Endothelial cell of umbilical vein (primary cell): ENCODE data around the gene IQCH. TPM values are rescaled to one million over a fixed set of nuclear protein-coding genes. Genes with fewer than 3 reads are reported as not detected.

Experiments used
- BruUV-seq: library from RNA; stranded (reverse); fragments of 400-500 nt; replicated peaks from 2 replicates; lab custom pipeline; 2021; lab: Mats Ljungman, UMichigan
- CTCF ChIA-PET: fragments of 300-600, 350-600 bp; sonication (Branson Sonifier 250); formaldehyde crosslinking; loops from one replicate; lab custom pipeline; 2021; ENCODE audit warnings: antibody characterized with exemption, inconsistent platforms; lab: Charles Lee
- POLR2A ChIA-PET: fragments of 300-600, 350-600 bp; sonication (Branson Sonifier 250); formaldehyde crosslinking; loops from one replicate; lab custom pipeline; 2021; ENCODE audit warnings: antibody characterized with exemption, inconsistent platforms; lab: Charles Lee
- DNase-seq: peaks from one replicate; pipeline ENCODE4 v3.0.0-alpha.2; 2011; ENCODE audit warnings: low read depth, low spot score
- FAIRE-seq: peaks from 2 replicates; lab custom pipeline; 2011; peaks lifted over from hg19 to GRCh38; lab: Jason Lieb, UNC
- H2AFZ ChIP-seq: 2 replicates; pipeline ENCODE4 v1.6.0; 2012; ENCODE audit warnings: low read depth, low read length, control low read depth, inconsistent platforms
- H3K27ac ChIP-seq: 2 replicates; pipeline ENCODE4 v1.5.1; 2011; ENCODE audit warnings: low read depth, mild to moderate bottlenecking, control low read depth, low read length, moderate library complexity; ENCODE audit not compliant: insufficient read depth
- H3K27me3 ChIP-seq, 2 experiments: 2 replicates each; pipeline versions ENCODE4 v1.6.0 to v1.6.1; 2011; ENCODE audit warnings: low read length in 2 of 2, mixed read lengths in 1 of 2; ENCODE audit not compliant: control insufficient read depth in 2 of 2, insufficient read depth in 2 of 2
- H3K36me3 ChIP-seq, 2 experiments: 2 replicates in 1 of 2; 3 replicates in 1 of 2; pipeline ENCODE4 v1.5.1; 2011; ENCODE audit warnings: low read length in 2 of 2, mild to moderate bottlenecking in 1 of 2, moderate library complexity in 1 of 2; ENCODE audit not compliant: control insufficient read depth in 2 of 2, insufficient read depth in 2 of 2; ENCODE audit errors: extremely low read depth in 1 of 2
- H3K4me1 ChIP-seq: 3 replicates; pipeline ENCODE4 v1.5.1; 2011; ENCODE audit warnings: mild to moderate bottlenecking, low read length; ENCODE audit not compliant: control insufficient read depth, insufficient read depth; ENCODE audit errors: extremely low read depth
- H3K4me2 ChIP-seq: 2 replicates; pipeline ENCODE4 v1.6.1; 2011; ENCODE audit warnings: low read length, control low read depth, mixed read lengths; ENCODE audit not compliant: insufficient read depth
- H3K4me3 ChIP-seq, 3 experiments: fragments of 200-600 bp in 1 of 3; sonication (generic), shearing (Covaris generic) in 1 of 3; replicated peaks in 1 of 3; 2 replicates each; pipeline ENCODE4 v1.5.1; 2011 to 2016; ENCODE audit warnings: control low read depth in 3 of 3, low read length in 3 of 3, mild to moderate bottlenecking in 2 of 3, inconsistent platforms in 1 of 3, low read depth in 1 of 3, moderate library complexity in 1 of 3; ENCODE audit not compliant: insufficient read depth in 1 of 3
- H3K79me2 ChIP-seq: 2 replicates; pipeline ENCODE4 v1.6.0; 2012; ENCODE audit warnings: low read length, inconsistent platforms; ENCODE audit not compliant: control insufficient read depth, insufficient read depth
- H3K9ac ChIP-seq: replicated peaks from 2 replicates; pipeline ENCODE3; 2011; ENCODE audit warnings: low read length, control low read depth; ENCODE audit not compliant: insufficient read depth; ENCODE audit errors: extremely low read depth
- H3K9me1 ChIP-seq: replicated peaks from 3 replicates; pipeline ENCODE4 v1.6.0; 2011; ENCODE audit warnings: mild to moderate bottlenecking, low read length; ENCODE audit not compliant: control insufficient read depth, insufficient read depth; ENCODE audit errors: extremely low read depth
- H3K9me3 ChIP-seq: replicated peaks from 2 replicates; pipeline ENCODE4 v1.5.1; 2012; ENCODE audit warnings: low read length, inconsistent platforms; ENCODE audit not compliant: control insufficient read depth, insufficient read depth
- H4K20me1 ChIP-seq: replicated peaks from 2 replicates; pipeline ENCODE3; 2011; ENCODE audit warnings: mild to moderate bottlenecking, low read length; ENCODE audit not compliant: control insufficient read depth, insufficient read depth; ENCODE audit errors: extremely low read depth
- EZH2 ChIP-seq: IDR thresholded peaks from 2 replicates; pipeline ENCODE4 v1.6.1; 2012; ENCODE audit warnings: borderline replicate concordance, low read depth, mild to moderate bottlenecking, moderate library complexity, low read length, inconsistent platforms; ENCODE audit not compliant: severe bottlenecking
- FOS ChIP-seq: IDR thresholded peaks from 2 replicates; pipeline ENCODE4 v1.6.1; 2011; ENCODE audit warnings: mild to moderate bottlenecking, low read length, moderate library complexity, borderline replicate concordance; ENCODE audit not compliant: insufficient read depth
- GATA2 ChIP-seq: IDR thresholded peaks from 2 replicates; pipeline ENCODE4 v1.7.0; 2011; ENCODE audit warnings: low read depth, mild to moderate bottlenecking, moderate library complexity, mixed read lengths, low read length; ENCODE audit not compliant: insufficient read length, insufficient read depth
- JUN ChIP-seq: IDR thresholded peaks from 2 replicates; pipeline ENCODE4 v1.6.1; 2011; ENCODE audit warnings: borderline replicate concordance, low read depth; ENCODE audit not compliant: insufficient read length, insufficient read depth
- MYC ChIP-seq: IDR thresholded peaks from one replicate; pipeline ENCODE4 v1.6.1; 2011; ENCODE audit warnings: mild to moderate bottlenecking, low read depth, low read length
- POLR2A ChIP-seq: IDR thresholded peaks from 2 replicates; pipeline ENCODE4 v1.6.1; 2012; ENCODE audit warnings: low read depth, mild to moderate bottlenecking, control low read depth, low read length
- POLR2AphosphoS5 ChIP-seq: IDR thresholded peaks from 2 replicates; pipeline ENCODE4 v1.6.1; 2012; ENCODE audit warnings: low read depth, mild to moderate bottlenecking, control low read depth, low read length, moderate library complexity; ENCODE audit not compliant: insufficient read depth
- dilution Hi-C: fragments of 300-500 bp; cut with MboI; formaldehyde crosslinking; loops from one replicate; pipeline ENCODE4 v1.15.0; 2019; ENCODE audit warnings: low sequenced_read_pairs; ENCODE audit not compliant: extremely low pct_ligation_motif_present
- intact Hi-C: fragments of 100-400 bp; cut with micrococcal nuclease; formaldehyde crosslinking; loops from one replicate; pipeline ENCODE4 v1.10.0; 2022
- polyA plus RNA-seq, 4 experiments: library from polyadenylated mRNA; depleted of rRNA in 3 of 4; stranded (reverse) in 3 of 4; unstranded in 1 of 4; fragments of >200 nt; gene quantifications; 2 replicates each; pipeline versions ENCODE4 v1.2.1 to v1.2.3, GENCODE V29; 2011 to 2012; ENCODE audit warnings: missing spikeins in 1 of 4
- total RNA-seq: library from RNA; stranded (reverse); gene quantifications from 2 replicates; pipeline ENCODE4 v1.2.3, GENCODE V29; 2021
- TF ChIP-seq, protein P1 (sequence below): IDR thresholded peaks from 2 replicates; pipeline ENCODE4 v1.6.1; 2011; ENCODE audit not compliant: insufficient read depth, insufficient read length
- TF ChIP-seq, protein P2 (sequence below), 2 donors: IDR thresholded peaks; 1 replicate in 1 of 2; 2 replicates in 1 of 2; pipeline ENCODE4 v1.5.1; 2011; ENCODE audit warnings: low read length in 2 of 2, mild to moderate bottlenecking in 2 of 2, moderate library complexity in 2 of 2, control low read depth in 1 of 2, inconsistent platforms in 1 of 2, low read depth in 1 of 2; ENCODE audit not compliant: insufficient read depth in 1 of 2; ENCODE audit errors: extremely low read depth in 1 of 2

IQCH gene
- total and polyA plus RNA-seq, 2 donors (not counting 3 experiments of a cell fraction or from before 2014, with no cell fraction given), result 0.29 to 0.51 TPM

DNA sequence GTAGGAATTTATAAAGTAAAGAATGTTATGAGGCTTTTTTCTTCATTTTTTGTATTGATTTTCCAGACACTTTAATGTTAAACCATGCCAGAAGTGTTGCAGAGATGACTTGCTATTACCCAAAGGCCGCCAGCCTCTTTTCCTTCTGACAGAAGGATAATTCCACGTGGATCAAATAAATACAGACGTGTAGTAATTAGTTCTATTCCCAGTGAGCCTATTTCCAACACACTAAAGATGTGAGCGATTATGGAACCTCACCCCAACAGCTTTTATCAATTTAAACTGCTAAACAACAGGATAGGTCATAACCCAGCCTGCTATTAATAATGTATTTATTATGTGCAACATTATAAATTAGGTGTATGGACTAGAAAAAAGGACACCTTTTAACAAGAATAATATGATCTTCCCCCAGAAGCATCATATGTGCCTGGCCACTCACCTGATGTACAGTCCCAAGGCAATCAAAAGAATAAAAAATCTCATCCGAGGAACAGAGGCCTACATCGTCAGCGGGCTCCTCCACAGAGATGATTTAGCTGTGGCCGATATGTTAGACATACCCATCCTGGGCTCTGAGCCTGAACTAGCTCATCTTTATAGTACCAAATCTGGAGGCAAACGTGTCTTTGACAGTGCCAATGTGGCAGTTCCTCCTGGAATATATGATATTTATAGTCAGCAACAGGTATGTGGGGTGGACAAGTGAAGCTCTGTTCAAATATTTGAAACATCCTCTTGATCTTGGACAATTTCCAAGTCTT is 140.5 kb downstream of the IQCH start:
- TF ChIP-seq JUN, result no peak
- no peak for TF ChIP-seq EZH2
- TF ChIP-seq POLR2AphosphoS5, result no peak
- TF ChIP-seq, protein P1, sequence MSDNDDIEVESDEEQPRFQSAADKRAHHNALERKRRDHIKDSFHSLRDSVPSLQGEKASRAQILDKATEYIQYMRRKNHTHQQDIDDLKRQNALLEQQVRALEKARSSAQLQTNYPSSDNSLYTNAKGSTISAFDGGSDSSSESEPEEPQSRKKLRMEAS, result no peak
- TF ChIP-seq, protein P2, sequence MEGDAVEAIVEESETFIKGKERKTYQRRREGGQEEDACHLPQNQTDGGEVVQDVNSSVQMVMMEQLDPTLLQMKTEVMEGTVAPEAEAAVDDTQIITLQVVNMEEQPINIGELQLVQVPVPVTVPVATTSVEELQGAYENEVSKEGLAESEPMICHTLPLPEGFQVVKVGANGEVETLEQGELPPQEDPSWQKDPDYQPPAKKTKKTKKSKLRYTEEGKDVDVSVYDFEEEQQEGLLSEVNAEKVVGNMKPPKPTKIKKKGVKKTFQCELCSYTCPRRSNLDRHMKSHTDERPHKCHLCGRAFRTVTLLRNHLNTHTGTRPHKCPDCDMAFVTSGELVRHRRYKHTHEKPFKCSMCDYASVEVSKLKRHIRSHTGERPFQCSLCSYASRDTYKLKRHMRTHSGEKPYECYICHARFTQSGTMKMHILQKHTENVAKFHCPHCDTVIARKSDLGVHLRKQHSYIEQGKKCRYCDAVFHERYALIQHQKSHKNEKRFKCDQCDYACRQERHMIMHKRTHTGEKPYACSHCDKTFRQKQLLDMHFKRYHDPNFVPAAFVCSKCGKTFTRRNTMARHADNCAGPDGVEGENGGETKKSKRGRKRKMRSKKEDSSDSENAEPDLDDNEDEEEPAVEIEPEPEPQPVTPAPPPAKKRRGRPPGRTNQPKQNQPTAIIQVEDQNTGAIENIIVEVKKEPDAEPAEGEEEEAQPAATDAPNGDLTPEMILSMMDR (IDR thresholded peaks at IDR 0.05; ENCODE audit: extremely low read depth in 1 of 2, insufficient read depth in 1 of 2, low read depth in 1 of 2, low read length in 2 of 2), result no peak
- TF ChIP-seq MYC, result no peak
- no peak for TF ChIP-seq FOS
- TF ChIP-seq GATA2, result no peak
- TF ChIP-seq POLR2A, result no peak
- no peaks in the 10 kb centered on the region for H3K4me1 ChIP-seq
- no peaks in the 10 kb centered on the region for H3K9me3 ChIP-seq
- DNase-seq (no peak), FAIRE-seq (no peak)
- no peaks in the 10 kb centered on the region for H3K36me3 ChIP-seq
- dilution Hi-C loops (no loop called here), intact Hi-C loops (no loop called here)
- no peaks in the 10 kb centered on the region for H3K27me3 ChIP-seq
- no peak overlapping the region for H2AFZ ChIP-seq
- CTCF ChIA-PET, result interaction anchor here (0.9 to 3.2 kb wide), 3 partner anchors 9 to 106 kb away, joined by 3 to 8 read pairs (median 3); no protein-coding TSS in a partner anchor
- no peaks in the 10 kb centered on the region for H3K9me1 ChIP-seq
- H3K4me3 ChIP-seq, result no peak overlapping the region
- POLR2A ChIA-PET, result interaction anchor here (0.6 kb wide), 1 partner anchor 656 kb away, joined by 12 read pairs; no protein-coding TSS in a partner anchor
- no peak overlapping the region for H3K27ac ChIP-seq
- H3K9ac ChIP-seq, result no peak overlapping the region
- no peak overlapping the region for H3K4me2 ChIP-seq
- no TSS peak for BruUV-seq
- no peaks in the 10 kb centered on the region for H3K79me2 ChIP-seq
- no peaks in the 10 kb centered on the region for H4K20me1 ChIP-seq
